ENCODE measurements around the gene SRA1. TPM values are rescaled to one million over a fixed set of nuclear protein-coding genes. Genes with fewer than 3 reads are reported as not detected.
A peak's percentile ranks its signal among the peaks of the same experiment; 100 is the strongest.

The SRA1 gene
- total and polyA plus RNA-seq, 2 of the 13 experiments (the other 11 are each of a cell fraction or from before 2014, with no cell fraction given): 14.2 to 32.8 TPM

DNA sequence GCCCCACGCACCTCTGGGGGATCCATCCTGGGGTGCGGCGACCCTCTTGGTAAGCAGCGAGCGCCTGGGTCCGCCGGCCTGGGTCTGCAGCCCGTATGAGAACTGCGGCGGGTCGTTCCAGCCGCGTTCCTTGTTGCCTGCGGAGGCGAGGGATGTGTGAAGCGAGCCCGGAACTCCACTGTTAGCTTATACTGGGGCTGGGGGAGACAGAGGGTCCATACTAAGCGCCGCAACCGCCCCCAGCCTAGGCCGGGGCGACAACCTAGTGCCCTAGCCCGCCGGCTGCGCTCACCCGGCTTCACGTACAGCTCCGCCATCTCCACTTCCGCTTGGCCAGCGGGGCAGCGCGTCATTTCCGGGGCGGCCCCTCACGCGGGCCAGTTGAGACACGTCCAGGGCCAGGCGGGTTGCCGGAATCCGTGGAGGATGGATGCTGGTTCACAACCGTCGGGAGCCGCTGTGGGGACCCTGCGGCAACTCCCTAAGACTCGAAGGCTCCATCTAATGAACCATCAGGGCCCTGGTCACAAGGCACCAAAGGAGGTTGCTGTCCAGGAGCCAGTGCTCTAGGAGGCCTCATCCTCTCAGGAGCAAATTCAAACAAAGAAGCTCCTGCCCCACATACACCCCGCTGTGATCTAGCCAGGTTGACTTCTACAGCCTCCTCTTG is at the start of gene SRA1 (continued):
- TF ChIP-seq GTF2F1 (IDR thresholded peaks at IDR 0.05; ENCODE audit: low read length) (no peak), CREM (IDR thresholded peaks at IDR 0.05) (peak; percentile 90), CREM (CRISPR knock-in tag; IDR thresholded peaks at IDR 0.05) (peak; percentile 68; the same call in 1 of the 2 replicates), HOXA9 (CRISPR knock-in tag; IDR thresholded peaks at IDR 0.05; ENCODE audit: borderline replicate concordance) (no peak; the same call in 1 of the 2 replicates), ATF7-NPFF (CRISPR knock-in tag; IDR thresholded peaks at IDR 0.05; ENCODE audit: low read depth) (peak; percentile 90), RNF2 (conservative IDR thresholded peaks at IDR 0.05; ENCODE audit: low read depth) (no peak), CBX5 (CRISPR knock-in tag; IDR thresholded peaks at IDR 0.05; ENCODE audit: borderline replicate concordance) (peak; percentile 88; the same call in 1 of the 2 replicates), ZNF614 (CRISPR knock-in tag; IDR thresholded peaks at IDR 0.05; ENCODE audit: borderline replicate concordance) (no peak), ZNF44 (CRISPR knock-in tag; IDR thresholded peaks at IDR 0.05) (no peak), ZFAT (CRISPR knock-in tag; conservative IDR thresholded peaks at IDR 0.05) (no peak)
- TF ChIP-seq, protein P1, sequence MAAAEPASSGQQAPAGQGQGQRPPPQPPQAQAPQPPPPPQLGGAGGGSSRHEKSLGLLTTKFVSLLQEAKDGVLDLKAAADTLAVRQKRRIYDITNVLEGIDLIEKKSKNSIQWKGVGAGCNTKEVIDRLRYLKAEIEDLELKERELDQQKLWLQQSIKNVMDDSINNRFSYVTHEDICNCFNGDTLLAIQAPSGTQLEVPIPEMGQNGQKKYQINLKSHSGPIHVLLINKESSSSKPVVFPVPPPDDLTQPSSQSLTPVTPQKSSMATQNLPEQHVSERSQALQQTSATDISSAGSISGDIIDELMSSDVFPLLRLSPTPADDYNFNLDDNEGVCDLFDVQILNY (CRISPR knock-in tag; conservative IDR thresholded peaks at IDR 0.05): no peak
- TF ChIP-seq, protein P2, sequence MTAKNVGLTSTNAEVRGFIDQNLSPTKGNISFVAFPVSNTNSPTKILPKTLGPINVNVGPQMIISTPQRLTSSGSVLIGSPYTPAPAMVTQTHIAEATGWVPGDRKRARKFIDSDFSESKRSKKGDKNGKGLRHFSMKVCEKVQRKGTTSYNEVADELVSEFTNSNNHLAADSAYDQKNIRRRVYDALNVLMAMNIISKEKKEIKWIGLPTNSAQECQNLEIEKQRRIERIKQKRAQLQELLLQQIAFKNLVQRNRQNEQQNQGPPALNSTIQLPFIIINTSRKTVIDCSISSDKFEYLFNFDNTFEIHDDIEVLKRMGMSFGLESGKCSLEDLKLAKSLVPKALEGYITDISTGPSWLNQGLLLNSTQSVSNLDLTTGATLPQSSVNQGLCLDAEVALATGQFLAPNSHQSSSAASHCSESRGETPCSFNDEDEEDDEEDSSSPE (CRISPR knock-in tag; IDR thresholded peaks at IDR 0.05): peak; percentile 87
- TF ChIP-seq, protein P3, sequence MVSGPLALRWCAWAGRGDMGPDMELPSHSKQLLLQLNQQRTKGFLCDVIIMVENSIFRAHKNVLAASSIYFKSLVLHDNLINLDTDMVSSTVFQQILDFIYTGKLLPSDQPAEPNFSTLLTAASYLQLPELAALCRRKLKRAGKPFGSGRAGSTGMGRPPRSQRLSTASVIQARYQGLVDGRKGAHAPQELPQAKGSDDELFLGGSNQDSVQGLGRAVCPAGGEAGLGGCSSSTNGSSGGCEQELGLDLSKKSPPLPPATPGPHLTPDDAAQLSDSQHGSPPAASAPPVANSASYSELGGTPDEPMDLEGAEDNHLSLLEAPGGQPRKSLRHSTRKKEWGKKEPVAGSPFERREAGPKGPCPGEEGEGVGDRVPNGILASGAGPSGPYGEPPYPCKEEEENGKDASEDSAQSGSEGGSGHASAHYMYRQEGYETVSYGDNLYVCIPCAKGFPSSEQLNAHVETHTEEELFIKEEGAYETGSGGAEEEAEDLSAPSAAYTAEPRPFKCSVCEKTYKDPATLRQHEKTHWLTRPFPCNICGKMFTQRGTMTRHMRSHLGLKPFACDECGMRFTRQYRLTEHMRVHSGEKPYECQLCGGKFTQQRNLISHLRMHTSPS (CRISPR knock-in tag; IDR thresholded peaks at IDR 0.05; ENCODE audit: low read depth): no peak
- TF ChIP-seq, protein P4, sequence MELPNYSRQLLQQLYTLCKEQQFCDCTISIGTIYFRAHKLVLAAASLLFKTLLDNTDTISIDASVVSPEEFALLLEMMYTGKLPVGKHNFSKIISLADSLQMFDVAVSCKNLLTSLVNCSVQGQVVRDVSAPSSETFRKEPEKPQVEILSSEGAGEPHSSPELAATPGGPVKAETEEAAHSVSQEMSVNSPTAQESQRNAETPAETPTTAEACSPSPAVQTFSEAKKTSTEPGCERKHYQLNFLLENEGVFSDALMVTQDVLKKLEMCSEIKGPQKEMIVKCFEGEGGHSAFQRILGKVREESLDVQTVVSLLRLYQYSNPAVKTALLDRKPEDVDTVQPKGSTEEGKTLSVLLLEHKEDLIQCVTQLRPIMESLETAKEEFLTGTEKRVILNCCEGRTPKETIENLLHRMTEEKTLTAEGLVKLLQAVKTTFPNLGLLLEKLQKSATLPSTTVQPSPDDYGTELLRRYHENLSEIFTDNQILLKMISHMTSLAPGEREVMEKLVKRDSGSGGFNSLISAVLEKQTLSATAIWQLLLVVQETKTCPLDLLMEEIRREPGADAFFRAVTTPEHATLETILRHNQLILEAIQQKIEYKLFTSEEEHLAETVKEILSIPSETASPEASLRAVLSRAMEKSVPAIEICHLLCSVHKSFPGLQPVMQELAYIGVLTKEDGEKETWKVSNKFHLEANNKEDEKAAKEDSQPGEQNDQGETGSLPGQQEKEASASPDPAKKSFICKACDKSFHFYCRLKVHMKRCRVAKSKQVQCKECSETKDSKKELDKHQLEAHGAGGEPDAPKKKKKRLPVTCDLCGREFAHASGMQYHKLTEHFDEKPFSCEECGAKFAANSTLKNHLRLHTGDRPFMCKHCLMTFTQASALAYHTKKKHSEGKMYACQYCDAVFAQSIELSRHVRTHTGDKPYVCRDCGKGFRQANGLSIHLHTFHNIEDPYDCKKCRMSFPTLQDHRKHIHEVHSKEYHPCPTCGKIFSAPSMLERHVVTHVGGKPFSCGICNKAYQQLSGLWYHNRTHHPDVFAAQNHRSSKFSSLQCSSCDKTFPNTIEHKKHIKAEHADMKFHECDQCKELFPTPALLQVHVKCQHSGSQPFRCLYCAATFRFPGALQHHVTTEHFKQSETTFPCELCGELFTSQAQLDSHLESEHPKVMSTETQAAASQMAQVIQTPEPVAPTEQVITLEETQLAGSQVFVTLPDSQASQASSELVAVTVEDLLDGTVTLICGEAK (IDR thresholded peaks at IDR 0.05): peak; percentile 73
- TF ChIP-seq, protein P4 (CRISPR knock-in tag; IDR thresholded peaks at IDR 0.05): peak; percentile 39; the same call in 1 of the 2 replicates

Measured in HepG2 (cell line).